K562 (cell line): ENCODE results near the gene USHBP1. TPM values are rescaled to one million over a fixed set of nuclear protein-coding genes. Genes with fewer than 3 reads are reported as not detected.

Source experiments
- CEBPG ChIP-seq, 3 experiments: fragments of 200-800 bp in 1 of 3; sonication (Bioruptor generic) in 1 of 3; sonication (generic) in 1 of 3; formaldehyde crosslinking in 1 of 3; IDR thresholded peaks in 2 of 3; conservative IDR thresholded peaks in 1 of 3; 2 replicates each; pipeline versions ENCODE4 v1.6.1 to v1.8.0; 2016 to 2022; ENCODE audit warnings: missing compliant biosample characterization in 2 of 3, missing genetic modification characterization in 2 of 3, mild to moderate bottlenecking in 1 of 3, missing genetic modification reagents in 1 of 3
- IRF2 ChIP-seq: sonication (generic); formaldehyde crosslinking; IDR thresholded peaks from 2 replicates; pipeline ENCODE4 v1.8.1; 2022; ENCODE audit warnings: mild to moderate bottlenecking, missing genetic modification reagents
- PTBP1 ChIP-seq: fragments of 200-400 bp; formaldehyde crosslinking; IDR thresholded peaks from 2 replicates; pipeline ENCODE4 v1.6.1; 2017; ENCODE audit warnings: low read depth, low read length
- RREB1 ChIP-seq: fragments of 250-450 bp; sonication (Bioruptor Pico); IDR thresholded peaks from 2 replicates; pipeline ENCODE4 v1.4.0; 2020
- ZNF239 ChIP-seq: fragments of 250-450 bp; sonication (Bioruptor Pico); IDR thresholded peaks from 2 replicates; pipeline ENCODE4 v1.4.0; 2020; ENCODE audit warnings: mild to moderate bottlenecking
- ZNF445 ChIP-seq: fragments of 250-450 bp; sonication (Bioruptor Pico); IDR thresholded peaks from 2 replicates; pipeline ENCODE4 v1.4.0; 2020; ENCODE audit warnings: low read depth, mild to moderate bottlenecking, moderate library complexity
- polyA plus RNA-seq, 8 experiments: library from polyadenylated mRNA; depleted of rRNA in 4 of 8; stranded (reverse) in 5 of 8; unstranded in 3 of 8; fragments of >200 nt; fragmentation: Nextera tagmentation in 2 of 8; fragmentation: Illumina TruSeq in 1 of 8; extraction: Ambion mirVana in 2 of 8; extraction: Trizol in 1 of 8; gene quantifications; 2 replicates each; pipeline versions ENCODE4 v1.2.1 to v1.2.3, GENCODE V29; 2011 to 2014; ENCODE audit warnings: inconsistent platforms in 1 of 8, missing spikeins in 1 of 8
- total RNA-seq, 7 experiments: library from RNA; depleted of rRNA in 6 of 7; stranded (reverse); fragments of >200 nt in 6 of 7; fragmentation: Illumina TruSeq in 2 of 7; extraction: Trizol in 2 of 7; gene quantifications; 2 replicates each; pipeline versions ENCODE4 v1.2.1 to v1.2.3, GENCODE V29; 2011 to 2021; ENCODE audit warnings: low replicate concordance in 1 of 7
- TF ChIP-seq, protein P1 (sequence below): fragments of 200-400 bp; formaldehyde crosslinking; IDR thresholded peaks from 2 replicates; pipeline ENCODE4 v1.6.1; 2017; ENCODE audit warnings: mild to moderate bottlenecking, low read depth, low read length, moderate library complexity
- TF ChIP-seq, protein P2 (sequence below): fragments of 450-650 bp; IDR thresholded peaks from 2 replicates; pipeline ENCODE4 v1.6.1; 2016; ENCODE audit warnings: antibody characterized with exemption
- TF ChIP-seq, protein P3 (sequence below): fragments of 450-650 bp; IDR thresholded peaks from 2 replicates; pipeline ENCODE4 v1.6.1; 2017; ENCODE audit warnings: antibody characterized with exemption
- TF ChIP-seq, protein P4 (sequence below): fragments of 250-450 bp; sonication (Bioruptor Pico); IDR thresholded peaks from 2 replicates; pipeline ENCODE4 v1.5.0; 2021; ENCODE audit warnings: mild to moderate bottlenecking, moderate library complexity

USHBP1 gene
- total and polyA plus RNA-seq, 9 of the 15 experiments (the other 6 are each of a cell fraction or from before 2014, with no cell fraction given) = 0.03 to 0.10 (median 0.05) TPM; not detected in 5

- TF ChIP-seq, protein P1, sequence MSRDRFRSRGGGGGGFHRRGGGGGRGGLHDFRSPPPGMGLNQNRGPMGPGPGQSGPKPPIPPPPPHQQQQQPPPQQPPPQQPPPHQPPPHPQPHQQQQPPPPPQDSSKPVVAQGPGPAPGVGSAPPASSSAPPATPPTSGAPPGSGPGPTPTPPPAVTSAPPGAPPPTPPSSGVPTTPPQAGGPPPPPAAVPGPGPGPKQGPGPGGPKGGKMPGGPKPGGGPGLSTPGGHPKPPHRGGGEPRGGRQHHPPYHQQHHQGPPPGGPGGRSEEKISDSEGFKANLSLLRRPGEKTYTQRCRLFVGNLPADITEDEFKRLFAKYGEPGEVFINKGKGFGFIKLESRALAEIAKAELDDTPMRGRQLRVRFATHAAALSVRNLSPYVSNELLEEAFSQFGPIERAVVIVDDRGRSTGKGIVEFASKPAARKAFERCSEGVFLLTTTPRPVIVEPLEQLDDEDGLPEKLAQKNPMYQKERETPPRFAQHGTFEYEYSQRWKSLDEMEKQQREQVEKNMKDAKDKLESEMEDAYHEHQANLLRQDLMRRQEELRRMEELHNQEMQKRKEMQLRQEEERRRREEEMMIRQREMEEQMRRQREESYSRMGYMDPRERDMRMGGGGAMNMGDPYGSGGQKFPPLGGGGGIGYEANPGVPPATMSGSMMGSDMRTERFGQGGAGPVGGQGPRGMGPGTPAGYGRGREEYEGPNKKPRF = no peak
- TF ChIP-seq CEBPG (CRISPR knock-in tag; IDR thresholded peaks at IDR 0.05) = no peak
- TF ChIP-seq CEBPG (tag; conservative IDR thresholded peaks at IDR 0.05 in 1 of 2, IDR thresholded peaks at IDR 0.05 in 1 of 2) = no peak
- TF ChIP-seq PTBP1 = no peak
- no peak for TF ChIP-seq ZNF239
- TF ChIP-seq, protein P2, sequence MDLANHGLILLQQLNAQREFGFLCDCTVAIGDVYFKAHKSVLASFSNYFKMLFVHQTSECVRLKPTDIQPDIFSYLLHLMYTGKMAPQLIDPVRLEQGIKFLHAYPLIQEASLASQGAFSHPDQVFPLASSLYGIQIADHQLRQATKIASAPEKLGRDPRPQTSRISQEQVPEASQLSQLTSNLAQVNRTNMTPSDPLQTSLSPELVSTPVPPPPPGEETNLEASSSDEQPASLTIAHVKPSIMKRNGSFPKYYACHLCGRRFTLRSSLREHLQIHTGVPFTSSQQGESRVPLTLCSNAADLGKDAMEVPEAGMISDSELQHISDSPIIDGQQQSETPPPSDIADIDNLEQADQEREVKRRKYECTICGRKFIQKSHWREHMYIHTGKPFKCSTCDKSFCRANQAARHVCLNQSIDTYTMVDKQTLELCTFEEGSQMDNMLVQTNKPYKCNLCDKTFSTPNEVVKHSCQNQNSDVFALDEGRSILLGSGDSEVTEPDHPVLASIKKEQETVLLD = no peak
- TF ChIP-seq, protein P3, sequence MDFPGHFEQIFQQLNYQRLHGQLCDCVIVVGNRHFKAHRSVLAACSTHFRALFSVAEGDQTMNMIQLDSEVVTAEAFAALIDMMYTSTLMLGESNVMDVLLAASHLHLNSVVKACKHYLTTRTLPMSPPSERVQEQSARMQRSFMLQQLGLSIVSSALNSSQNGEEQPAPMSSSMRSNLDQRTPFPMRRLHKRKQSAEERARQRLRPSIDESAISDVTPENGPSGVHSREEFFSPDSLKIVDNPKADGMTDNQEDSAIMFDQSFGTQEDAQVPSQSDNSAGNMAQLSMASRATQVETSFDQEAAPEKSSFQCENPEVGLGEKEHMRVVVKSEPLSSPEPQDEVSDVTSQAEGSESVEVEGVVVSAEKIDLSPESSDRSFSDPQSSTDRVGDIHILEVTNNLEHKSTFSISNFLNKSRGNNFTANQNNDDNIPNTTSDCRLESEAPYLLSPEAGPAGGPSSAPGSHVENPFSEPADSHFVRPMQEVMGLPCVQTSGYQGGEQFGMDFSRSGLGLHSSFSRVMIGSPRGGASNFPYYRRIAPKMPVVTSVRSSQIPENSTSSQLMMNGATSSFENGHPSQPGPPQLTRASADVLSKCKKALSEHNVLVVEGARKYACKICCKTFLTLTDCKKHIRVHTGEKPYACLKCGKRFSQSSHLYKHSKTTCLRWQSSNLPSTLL = no peak
- TF ChIP-seq, protein P4, sequence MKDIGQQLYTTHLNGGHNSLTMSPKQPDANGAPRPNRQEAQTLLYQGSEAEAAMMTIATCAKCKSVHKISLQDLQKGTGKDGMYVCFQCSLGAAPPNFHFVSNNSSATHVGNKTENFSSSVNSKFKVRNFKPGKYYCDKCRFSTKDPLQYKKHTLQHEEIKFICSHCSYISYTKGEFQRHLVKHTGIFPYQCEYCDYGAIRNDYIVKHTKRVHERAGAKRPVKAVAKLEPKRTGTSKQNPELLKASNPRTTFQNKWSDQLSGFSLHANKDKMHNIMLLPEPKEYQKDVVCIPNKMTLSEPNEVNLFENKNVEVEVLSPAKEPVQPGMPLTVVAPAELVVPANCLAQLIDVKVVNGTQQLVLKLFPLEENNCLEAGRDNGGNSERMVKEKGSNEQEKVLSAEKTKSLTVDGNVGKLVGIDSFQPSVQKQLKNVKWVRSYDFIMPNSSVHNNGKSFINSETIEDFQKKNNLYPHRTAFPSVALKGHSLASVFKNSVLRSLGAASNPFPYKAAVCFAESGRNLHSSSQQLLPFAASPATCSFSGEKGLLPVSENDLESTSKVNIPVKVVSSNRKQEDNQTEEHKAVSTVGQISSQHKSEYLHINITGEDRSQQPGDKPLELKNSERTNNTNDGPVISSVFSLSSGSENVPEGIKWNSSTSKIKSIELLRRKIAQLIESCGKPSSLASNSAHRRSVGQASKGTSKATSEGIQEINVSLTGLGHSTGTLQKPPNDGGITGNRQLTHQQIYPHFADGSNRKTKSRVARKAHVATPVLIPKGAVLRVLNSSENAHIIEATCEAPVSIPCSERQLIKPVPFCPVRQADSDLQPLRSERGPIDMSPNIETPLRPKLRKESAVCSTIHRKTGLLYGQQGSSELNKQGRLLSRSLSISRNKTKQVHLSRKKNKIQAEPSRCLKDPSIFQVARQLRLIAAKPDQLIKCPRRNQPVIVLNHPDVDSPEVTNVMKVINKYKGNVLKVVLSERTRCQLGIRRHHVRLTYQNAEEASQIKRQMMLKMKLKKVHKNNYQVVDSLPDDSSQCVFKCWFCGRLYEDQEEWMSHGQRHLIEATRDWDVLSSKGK (CRISPR knock-in tag) = no peak
- TF ChIP-seq IRF2 = no peak
- no peak for TF ChIP-seq RREB1 (CRISPR knock-in tag)
- TF ChIP-seq ZNF445 = no peak
These were observed 49.2 kb downstream of the USHBP1 start, which contains the start of gene USE1 (continued) for GRCh38 chr19:17215127-17215971.
